Measurements from ENCODE around the gene EVA1A. TPM values are rescaled to one million over a fixed set of nuclear protein-coding genes. Genes with fewer than 3 reads are reported as not detected.

Gene EVA1A, protein sequence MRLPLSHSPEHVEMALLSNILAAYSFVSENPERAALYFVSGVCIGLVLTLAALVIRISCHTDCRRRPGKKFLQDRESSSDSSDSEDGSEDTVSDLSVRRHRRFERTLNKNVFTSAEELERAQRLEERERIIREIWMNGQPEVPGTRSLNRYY
- under 1 TPM in 1 of 5 donors, not detected in 4; 0.62 TPM for total RNA-seq
- not detected for total RNA-seq (2013)
- total RNA-seq, result 0 to 0.40 (median 0.06) reads per million in 29 experiments

DNA sequence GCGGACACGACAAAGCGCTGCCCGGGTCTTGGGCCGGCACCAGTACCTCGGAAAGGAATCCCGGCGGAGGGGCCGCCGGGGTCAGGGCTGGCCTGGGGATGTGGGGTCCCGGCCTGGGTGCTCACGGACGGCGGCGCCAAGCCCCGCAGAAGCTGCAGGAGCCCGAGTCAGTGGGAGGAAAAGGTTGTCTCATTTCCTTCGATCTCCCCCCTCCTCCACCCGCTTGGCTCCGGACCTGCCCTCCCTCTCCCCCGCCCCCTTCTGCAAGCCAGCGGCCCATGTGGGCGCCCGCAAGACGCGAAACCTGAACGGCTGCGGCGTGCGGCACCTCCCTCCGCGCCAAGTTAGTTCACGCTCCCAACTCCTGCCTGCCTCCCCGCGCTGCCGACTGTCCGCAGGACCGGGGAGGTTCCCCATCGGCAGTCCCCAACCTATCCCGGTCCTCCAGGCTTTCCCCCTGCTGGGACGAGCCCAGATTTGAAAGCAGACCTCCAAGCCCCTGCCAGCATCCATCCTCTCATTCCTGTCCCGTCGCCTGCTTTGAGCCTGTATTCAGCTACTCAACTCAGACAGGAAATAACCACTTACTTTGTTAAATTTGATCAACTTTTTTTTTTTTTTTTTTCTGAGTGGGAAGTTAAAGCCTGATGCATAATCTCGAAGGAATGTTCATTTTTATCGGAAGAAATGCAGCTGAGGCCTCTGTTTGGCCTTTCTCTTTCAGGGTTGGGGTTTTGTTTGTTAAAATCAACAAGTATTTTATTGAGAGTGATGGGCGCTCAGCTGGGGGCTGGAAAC is at the start of gene EVA1A:
Gene EVA1A (minus strand): TSS at position 172 of the 798 bp plus-strand sequence. CDS start 42,799 bp downstream, outside the sequence.
- H3K4me3 Mint-ChIP-seq, result peak within 1 kb of the TSS; percentile 70 to 91 (median 77)
- peak within 1 kb of the TSS; percentile 10 to 94 for H3K4me3 ChIP-seq (ENCODE audit: control insufficient read depth in 1 of 2, extremely low read depth in 1 of 2, low read length in 1 of 2)

DNA sequence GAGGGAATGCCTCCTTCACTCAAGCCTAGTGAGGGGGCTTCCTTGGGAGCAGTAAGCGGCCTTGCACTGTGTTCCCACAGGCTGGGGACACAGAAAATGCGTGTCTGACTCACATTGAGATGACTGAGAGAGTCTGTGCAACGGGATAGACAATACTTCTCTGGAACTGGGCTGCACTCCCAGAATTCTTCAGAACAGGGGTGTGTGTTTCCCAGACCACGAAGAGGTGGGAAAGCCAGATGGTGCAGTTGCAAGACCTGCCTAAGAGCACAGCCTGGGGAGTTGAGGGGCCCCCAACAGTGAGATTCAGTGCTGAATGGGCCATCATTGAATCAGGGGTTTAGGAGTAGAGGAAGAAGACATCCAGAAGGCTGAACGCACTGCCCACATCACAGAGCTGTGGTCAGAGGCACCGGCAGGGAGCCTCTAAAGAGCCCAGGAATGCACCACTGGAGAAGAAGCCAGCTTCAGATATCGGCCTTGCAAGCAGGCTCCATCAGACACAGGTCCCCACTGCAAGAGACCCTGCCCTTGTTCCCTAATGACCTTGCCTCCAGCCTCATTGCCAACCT is 49.3 kb upstream of the EVA1A start:
- 56% methylated on average over 7 of the region's 7 CpGs for WGBS (ENCODE audit: insufficient coverage)

More for the DNA sequence above, at the start of gene EVA1A:
- H3K27me3 ChIP-seq (replicated peaks in 1 of 2; ENCODE audit: control insufficient read depth in 2 of 2, extremely low read depth in 1 of 2, insufficient read depth in 2 of 2, low read length in 1 of 2), result peaks cover 0 to 38% of the 10 kb centered on the region in 2 experiments
- no peak within 1 kb of the TSS for H3K27ac ChIP-seq (ENCODE audit: low read length)
- Mint-ChIP-seq H3K27me3 (peaks cover 45 to 48% of the 10 kb centered on the region in 2 donors), H3K36me3 (no peaks in the 10 kb centered on the region), H3K27ac (no peak within 1 kb of the TSS), H3K9me3 (no peaks in the 10 kb centered on the region), H3K4me1 (peaks cover 15 to 25% (median 16%) of the 10 kb centered on the region in 3 donors)
- DNase-seq, result no peak
- H3K4me1 ChIP-seq (ENCODE audit: control insufficient read depth in 1 of 2, extremely low read depth in 1 of 2, insufficient read depth in 2 of 2, low read length in 2 of 2), result peaks cover 14 to 48% of the 10 kb centered on the region in 2 experiments
- no peaks in the 10 kb centered on the region for H3K9me3 ChIP-seq
- ATAC-seq (replicated peaks in 1 of 4), result peak in 2 of 4 experiments; percentile 16 to 31
- ChIA-PET POLR2A (no interaction called here), CTCF (interaction anchor here in 1 of 2 donors (0.7 kb wide), 1 partner anchor 19 kb away, joined by 4 read pairs; no protein-coding TSS in a partner anchor)
- 1% methylated on average over 28 of the region's 46 CpGs for WGBS (ENCODE audit: insufficient coverage)
- no peaks in the 10 kb centered on the region for H3K36me3 ChIP-seq (ENCODE audit: control insufficient read depth in 2 of 2, extremely low read depth in 1 of 2, insufficient read depth in 1 of 2, low read length in 1 of 2)

DNA sequence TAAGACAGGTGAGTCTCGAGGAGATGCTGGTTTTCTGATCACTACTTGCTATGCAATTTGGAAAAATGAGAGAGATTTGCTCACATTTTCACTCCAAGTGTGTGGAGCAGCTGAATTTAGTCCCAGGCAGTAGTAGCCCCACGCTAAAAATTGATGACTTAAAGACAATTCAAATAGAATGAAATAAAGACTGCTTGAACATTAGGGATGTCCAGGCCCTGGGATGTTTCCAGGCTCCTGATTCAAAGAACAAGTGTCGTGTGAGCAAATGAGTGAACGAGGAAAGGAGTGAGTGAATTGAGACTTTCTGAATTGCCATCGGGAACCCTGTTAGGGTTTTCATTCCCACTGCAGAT is 48.6 kb upstream of the EVA1A start:
- Histone ChIP-seq H3K4me3 (ENCODE audit: control insufficient read depth in 1 of 2, extremely low read depth in 1 of 2, low read length in 1 of 2) (peak overlapping the region in 1 of 2 donors; percentile 12), H3K27ac (ENCODE audit: low read length) (no peak overlapping the region), H3K27me3 (replicated peaks in 1 of 2; ENCODE audit: control insufficient read depth in 2 of 2, extremely low read depth in 1 of 2, insufficient read depth in 2 of 2, low read length in 1 of 2) (peaks cover 9 to 46% of the 10 kb centered on the region in 2 experiments), H3K36me3 (ENCODE audit: control insufficient read depth in 2 of 2, extremely low read depth in 1 of 2, insufficient read depth in 1 of 2, low read length in 1 of 2) (no peaks in the 10 kb centered on the region), H3K4me1 (ENCODE audit: control insufficient read depth in 1 of 2, extremely low read depth in 1 of 2, insufficient read depth in 2 of 2, low read length in 2 of 2) (peaks cover 0 to 5% of the 10 kb centered on the region in 2 experiments), H3K9me3 (no peaks in the 10 kb centered on the region)
- H3K36me3 Mint-ChIP-seq, result no peaks in the 10 kb centered on the region
- no peak for DNase-seq
- no peaks in the 10 kb centered on the region for H3K9me3 Mint-ChIP-seq
- peaks cover 47 to 66% of the 10 kb centered on the region in 2 donors for H3K27me3 Mint-ChIP-seq
- H3K4me3 Mint-ChIP-seq, result no peak overlapping the region
- CTCF ChIA-PET, result interaction anchor here (0.5 to 1.5 kb wide), 7 partner anchors 9 to 756 kb away, joined by 3 to 10 read pairs (median 4); no protein-coding TSS in a partner anchor
- no peak for ATAC-seq (replicated peaks in 1 of 4)
- H3K4me1 Mint-ChIP-seq, result no peaks in the 10 kb centered on the region
- no peak overlapping the region for H3K27ac Mint-ChIP-seq
- 45% methylated on average over 3 of the region's 5 CpGs for WGBS (ENCODE audit: insufficient coverage)
- POLR2A ChIA-PET, result no interaction called here

More for the DNA sequence above, 49.3 kb upstream of the EVA1A start:
- Mint-ChIP-seq H3K27me3 (peaks cover 42 to 61% of the 10 kb centered on the region in 2 donors), H3K4me3 (no peak overlapping the region), H3K27ac (no peak overlapping the region), H3K36me3 (no peaks in the 10 kb centered on the region), H3K9me3 (no peaks in the 10 kb centered on the region), H3K4me1 (no peaks in the 10 kb centered on the region)
- Histone ChIP-seq H3K36me3 (ENCODE audit: control insufficient read depth in 2 of 2, extremely low read depth in 1 of 2, insufficient read depth in 1 of 2, low read length in 1 of 2) (no peaks in the 10 kb centered on the region), H3K9me3 (no peaks in the 10 kb centered on the region), H3K27ac (ENCODE audit: low read length) (no peak overlapping the region), H3K4me1 (ENCODE audit: control insufficient read depth in 1 of 2, extremely low read depth in 1 of 2, insufficient read depth in 2 of 2, low read length in 2 of 2) (peaks cover 0 to 5% of the 10 kb centered on the region in 2 experiments), H3K27me3 (replicated peaks in 1 of 2; ENCODE audit: control insufficient read depth in 2 of 2, extremely low read depth in 1 of 2, insufficient read depth in 2 of 2, low read length in 1 of 2) (peaks cover 9 to 46% of the 10 kb centered on the region in 2 experiments), H3K4me3 (ENCODE audit: control insufficient read depth in 1 of 2, extremely low read depth in 1 of 2, low read length in 1 of 2) (no peak overlapping the region)
- no peak for ATAC-seq (replicated peaks in 1 of 4)
- DNase-seq, result no peak
- ChIA-PET CTCF (interaction anchor here (1.2 to 1.5 kb wide), 2 partner anchors 9 to 14 kb away, joined by 3 to 7 read pairs; no protein-coding TSS in a partner anchor), POLR2A (no interaction called here)

DNA sequence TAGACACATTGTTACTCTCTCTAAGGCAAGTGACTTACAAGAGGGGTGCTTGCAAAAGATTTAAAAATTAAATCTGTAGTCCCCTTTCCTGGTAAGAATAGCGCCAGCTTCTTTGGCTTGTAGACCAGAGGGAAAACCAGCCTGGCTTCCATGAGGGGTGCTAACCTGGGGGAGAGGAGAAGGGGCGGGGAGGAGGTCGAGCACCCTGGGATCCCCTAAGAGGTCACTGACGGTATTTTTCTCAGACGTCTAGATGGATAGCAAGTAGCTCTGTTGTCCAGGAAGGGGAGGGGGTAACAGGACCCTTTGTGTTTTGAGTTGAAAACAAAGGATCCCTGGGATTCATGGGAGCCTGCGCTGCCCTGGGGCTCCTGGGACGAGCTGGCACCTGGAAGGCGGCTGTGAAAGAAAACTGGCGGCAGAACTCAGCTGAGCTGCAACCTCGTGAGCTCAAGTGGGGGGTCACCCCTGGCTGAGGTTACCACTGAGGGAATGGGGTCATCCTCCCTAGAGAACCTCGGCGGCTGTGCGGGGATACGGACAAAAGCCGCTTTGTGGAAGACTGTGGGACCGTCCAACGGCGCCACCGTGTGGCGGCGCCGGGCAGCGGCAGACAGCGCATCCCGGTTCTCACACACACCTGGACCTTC is 48.1 kb upstream of the EVA1A start:
- POLR2A ChIA-PET, result no interaction called here
- CTCF ChIA-PET, result interaction anchor here (0.5 to 1.5 kb wide), 10 partner anchors 8 to 755 kb away, joined by 3 to 10 read pairs (median 4); no protein-coding TSS in a partner anchor
- H3K27ac ChIP-seq (ENCODE audit: low read length), result no peak overlapping the region
- DNase-seq (peak in 33 of 35 experiments; percentile 7 to 64 (median 35)), ATAC-seq (replicated peaks in 1 of 4) (peak; percentile 71 to 83 (median 76))
- H3K9me3 ChIP-seq, result no peaks in the 10 kb centered on the region
- Mint-ChIP-seq H3K4me1 (no peaks in the 10 kb centered on the region), H3K36me3 (no peaks in the 10 kb centered on the region), H3K27ac (no peak overlapping the region), H3K27me3 (peaks cover 51 to 66% of the 10 kb centered on the region in 2 donors), H3K9me3 (no peaks in the 10 kb centered on the region), H3K4me3 (no peak overlapping the region)
- H3K4me3 ChIP-seq (ENCODE audit: control insufficient read depth in 1 of 2, extremely low read depth in 1 of 2, low read length in 1 of 2), result peak overlapping the region in 1 of 2 donors; percentile 12
- 30% methylated on average over 11 of the region's 25 CpGs for WGBS (ENCODE audit: insufficient coverage)
- peaks cover 0 to 5% of the 10 kb centered on the region in 2 experiments for H3K4me1 ChIP-seq (ENCODE audit: control insufficient read depth in 1 of 2, extremely low read depth in 1 of 2, insufficient read depth in 2 of 2, low read length in 2 of 2)
- H3K36me3 ChIP-seq (ENCODE audit: control insufficient read depth in 2 of 2, extremely low read depth in 1 of 2, insufficient read depth in 1 of 2, low read length in 1 of 2), result no peaks in the 10 kb centered on the region
- H3K27me3 ChIP-seq (replicated peaks in 1 of 2; ENCODE audit: control insufficient read depth in 2 of 2, extremely low read depth in 1 of 2, insufficient read depth in 2 of 2, low read length in 1 of 2), result peaks cover 9 to 46% of the 10 kb centered on the region in 2 experiments

DNA sequence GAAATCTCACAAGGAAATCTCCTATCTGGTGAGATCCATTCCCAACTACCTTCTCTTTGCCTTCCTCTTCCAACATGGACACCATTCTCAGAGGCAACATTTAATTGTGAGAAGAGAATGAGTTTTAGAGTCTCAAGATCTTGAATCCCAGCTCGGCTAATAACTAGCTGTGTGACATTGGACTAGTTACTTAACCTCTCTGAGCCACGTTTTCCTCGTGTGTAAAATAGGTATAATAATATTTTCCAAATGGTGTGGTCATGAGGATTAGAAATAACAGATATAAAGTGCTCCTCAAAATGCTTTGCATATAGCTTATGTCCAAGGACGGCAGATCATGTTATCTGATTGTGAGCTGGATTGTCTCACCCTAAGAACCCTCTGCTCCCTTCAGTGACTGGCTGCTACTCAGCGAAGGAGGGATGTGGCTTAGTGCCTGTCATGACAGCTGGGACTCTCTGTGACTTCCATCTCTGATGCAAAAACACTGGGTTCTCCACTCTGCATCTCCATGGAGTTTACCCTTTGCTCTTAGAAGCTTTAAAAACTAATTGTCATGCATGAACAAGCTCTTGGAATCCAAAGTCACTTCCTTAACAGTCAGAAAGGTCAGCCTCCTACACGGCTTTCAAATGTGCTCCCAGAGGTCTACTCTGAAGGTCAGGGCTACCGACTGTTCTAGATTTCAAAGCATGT is 47.4 kb upstream of the EVA1A start:
- H3K4me1 Mint-ChIP-seq, result no peaks in the 10 kb centered on the region
- no peaks in the 10 kb centered on the region for H3K9me3 Mint-ChIP-seq

More for the DNA sequence above, 47.4 kb upstream of the EVA1A start:
- POLR2A ChIA-PET, result no interaction called here
- DNase-seq (no peak), ATAC-seq (replicated peaks in 1 of 4) (no peak)
- 65% methylated on average over 2 of the region's 7 CpGs for WGBS (ENCODE audit: insufficient coverage)
- Mint-ChIP-seq H3K36me3 (no peaks in the 10 kb centered on the region), H3K4me3 (no peak overlapping the region), H3K27me3 (peaks cover 55 to 63% of the 10 kb centered on the region in 2 donors), H3K27ac (no peak overlapping the region)
- Histone ChIP-seq H3K4me1 (ENCODE audit: control insufficient read depth in 1 of 2, extremely low read depth in 1 of 2, insufficient read depth in 2 of 2, low read length in 2 of 2) (peaks cover 0 to 5% of the 10 kb centered on the region in 2 experiments), H3K9me3 (no peaks in the 10 kb centered on the region), H3K27ac (ENCODE audit: low read length) (no peak overlapping the region), H3K27me3 (replicated peaks in 1 of 2; ENCODE audit: control insufficient read depth in 2 of 2, extremely low read depth in 1 of 2, insufficient read depth in 2 of 2, low read length in 1 of 2) (peaks cover 9 to 45% of the 10 kb centered on the region in 2 experiments), H3K36me3 (ENCODE audit: control insufficient read depth in 2 of 2, extremely low read depth in 1 of 2, insufficient read depth in 1 of 2, low read length in 1 of 2) (no peaks in the 10 kb centered on the region), H3K4me3 (ENCODE audit: control insufficient read depth in 1 of 2, extremely low read depth in 1 of 2, low read length in 1 of 2) (no peak overlapping the region)
- CTCF ChIA-PET, result interaction anchor here (0.8 to 1.5 kb wide), 8 partner anchors 8 to 689 kb away, joined by 3 to 10 read pairs (median 4); no protein-coding TSS in a partner anchor

Data from T-cell (primary cell).